Middle frontal gyrus (tissue), 1 donor: ENCODE results near the gene APLP1.
"Not testable (repeated sequence)": the region's sequence is repeated elsewhere in the genome, so short reads cannot be mapped to it uniquely, and the experiment has no call there.

Experiments used
- DNase-seq: peaks from one replicate; pipeline ENCODE4 v3.0.0-alpha.2; 2015; ENCODE audit warnings: low spot score; ENCODE audit errors: extremely low spot score

APLP1 gene

GRCh38 chr19:35903550-35904179 is 35.3 kb downstream of the APLP1 start:
- no peak for DNase-seq

- no peak for DNase-seq
Observed at GRCh38 chr19:35904311-35905068, 36.1 kb downstream of the APLP1 start.

GRCh38 chr19:35905178-35905727 is 36.9 kb downstream of the APLP1 start:
- no peak for DNase-seq

GRCh38 chr19:35907377-35907745 is 39.0 kb downstream of the APLP1 start:
- DNase-seq = no peak

- no peak for DNase-seq
Observed at GRCh38 chr19:35908010-35908441, 39.7 kb downstream of the APLP1 start, which contains the start of gene TYROBP. TSS of gene TYROBP (minus strand) at chr19:35908295. CDS start at chr19:35908228, 67 bp downstream.

GRCh38 chr19:35908973-35909683 is 40.8 kb downstream of the APLP1 start:
- DNase-seq = no peak

GRCh38 chr19:35909684-35910035 is 41.3 kb downstream of the APLP1 start:
- DNase-seq = no peak

- DNase-seq = not testable (repeated sequence)
Observed at GRCh38 chr19:35910355-35910754, 42.0 kb downstream of the APLP1 start.

GRCh38 chr19:35911173-35911572 is 42.8 kb downstream of the APLP1 start:
- DNase-seq = no peak

- DNase-seq = no peak
Observed at GRCh38 chr19:35911790-35912189, 43.4 kb downstream of the APLP1 start.

GRCh38 chr19:35913589-35913988 is 45.2 kb downstream of the APLP1 start:
- DNase-seq = no peak

- no peak for DNase-seq
Observed at GRCh38 chr19:35915443-35915842, 47.1 kb downstream of the APLP1 start.

GRCh38 chr19:35919306-35919705 is 50.9 kb downstream of the APLP1 start:
- no peak for DNase-seq

- no peak for DNase-seq
Observed at GRCh38 chr19:35921012-35921411, 52.6 kb downstream of the APLP1 start.

GRCh38 chr19:35925501-35925900 is 57.1 kb downstream of the APLP1 start:
- no peak for DNase-seq

GRCh38 chr19:35928507-35928906 is 60.1 kb downstream of the APLP1 start:
- DNase-seq = no peak
